HCT116 (cell line): ENCODE data around the gene SH3RF2. TPM values are rescaled to one million over a fixed set of nuclear protein-coding genes. Genes with fewer than 3 reads are reported as not detected.

Experiments
- ATAC-seq: fragments of 200-7000 bp; cut with Tn5 transposase; 2 replicates; pipeline ENCODE4 v1.9.1; 2020; ENCODE audit warnings: mild to moderate bottlenecking, moderate library complexity
- BruUV-seq: library from RNA; stranded (reverse); fragments of 400-500 nt; replicated peaks from 2 replicates; lab custom pipeline; 2021; lab: Mats Ljungman, UMichigan
- CTCF ChIA-PET: fragments of 300-600 bp; sonication (Branson Sonifier 250); formaldehyde crosslinking; loops from one replicate; lab custom pipeline; 2021; ENCODE audit warnings: antibody characterized with exemption; lab: Charles Lee
- POLR2A ChIA-PET: fragments of 300-600, 350-600 bp; sonication (Branson Sonifier 250); formaldehyde crosslinking; loops from one replicate; lab custom pipeline; 2021; ENCODE audit warnings: antibody characterized with exemption; lab: Charles Lee
- RAD21 ChIA-PET, 2 experiments: fragments of 300-600 bp; sonication (Branson Sonifier 250); formaldehyde crosslinking; loops; one replicate each; lab custom pipeline; 2023; ENCODE audit warnings: low total read pairs in 2 of 2; ENCODE audit not compliant: uncharacterized antibody in 2 of 2, unreplicated experiment in 2 of 2, low non-redundant PET in 1 of 2; lab: Charles Lee
- DNase-seq: peaks from one replicate; pipeline ENCODE4 v3.0.0-alpha.2; 2010; ENCODE audit warnings: low read depth, low spot score
- H2AFZ ChIP-seq: fragments of 200-600 bp; shearing (Covaris generic), sonication (generic); 2 replicates; pipeline ENCODE4 v1.6.1; 2017; ENCODE audit warnings: low read depth, mixed run types, mixed read lengths, antibody characterized with exemption, low read length; ENCODE audit not compliant: poor library complexity, severe bottlenecking
- H3K27ac ChIP-seq: 2 replicates; pipeline ENCODE4 v1.5.1; 2012; ENCODE audit warnings: low read depth, low read length
- H3K27me3 ChIP-seq: fragments of 200-600 bp; sonication (generic); 2 replicates; pipeline ENCODE4 v1.6.1; 2016; ENCODE audit warnings: mixed run types, low read length, mixed read lengths; ENCODE audit not compliant: insufficient read depth
- H3K36me3 ChIP-seq, 2 experiments: fragments of 200-500 bp in 1 of 2; fragments of 200-600 bp in 1 of 2; sonication (Bioruptor generic) in 1 of 2; sonication (generic) in 1 of 2; 2 replicates each; pipeline versions ENCODE4 v1.5.1 to v1.6.1; 2014 to 2016; ENCODE audit warnings: low read length in 2 of 2, inconsistent platforms in 1 of 2, mixed read lengths in 1 of 2, mixed run types in 1 of 2; ENCODE audit not compliant: insufficient read depth in 2 of 2, control insufficient read depth in 1 of 2
- H3K4me1 ChIP-seq, 2 experiments: fragments of 200-600 bp in 1 of 2; sonication (generic) in 1 of 2; 2 replicates each; pipeline versions ENCODE4 v1.5.1 to v1.6.1; 2012 to 2017; ENCODE audit warnings: low read length in 2 of 2, inconsistent platforms in 1 of 2, mild to moderate bottlenecking in 1 of 2, mixed read lengths in 1 of 2, mixed run types in 1 of 2, moderate library complexity in 1 of 2; ENCODE audit not compliant: insufficient read depth in 2 of 2, control insufficient read depth in 1 of 2
- H3K4me2 ChIP-seq: fragments of 200-600 bp; sonication (generic); 2 replicates; pipeline ENCODE4 v1.6.1; 2017; ENCODE audit warnings: mixed run types, low read length, mixed read lengths
- H3K4me3 ChIP-seq, 2 experiments: fragments of 200-600 bp in 1 of 2; sonication (generic) in 1 of 2; replicated peaks in 1 of 2; 2 replicates each; pipeline ENCODE4 v1.5.1; 2011 to 2016; ENCODE audit warnings: low read length in 2 of 2, control low read depth in 1 of 2, low read depth in 1 of 2, mild to moderate bottlenecking in 1 of 2, mixed read lengths in 1 of 2, mixed run types in 1 of 2
- H3K79me2 ChIP-seq: fragments of 200-600 bp; sonication (generic); 2 replicates; pipeline ENCODE4 v1.6.1; 2017; ENCODE audit warnings: mild to moderate bottlenecking, mixed run types, low read length, moderate library complexity, mixed read lengths; ENCODE audit not compliant: insufficient read depth
- H3K9ac ChIP-seq: fragments of 200-600 bp; sonication (generic); 2 replicates; pipeline ENCODE4 v1.6.1; 2016; ENCODE audit warnings: low read length, mixed read lengths
- H3K9me2 ChIP-seq: fragments of 200-600 bp; sonication (generic), shearing (Covaris generic); 2 replicates; pipeline ENCODE4 v1.6.1; 2017; ENCODE audit warnings: mixed run types, mild to moderate bottlenecking, moderate library complexity; ENCODE audit not compliant: insufficient read depth
- H3K9me3 ChIP-seq, 2 experiments: fragments of 200-500 bp in 1 of 2; fragments of 200-600 bp in 1 of 2; sonication (Bioruptor generic) in 1 of 2; sonication (generic) in 1 of 2; 2 replicates each; pipeline ENCODE4 v1.6.1; 2014 to 2017; ENCODE audit warnings: low read length in 2 of 2, mixed read lengths in 2 of 2, inconsistent platforms in 1 of 2, low read depth in 1 of 2, mild to moderate bottlenecking in 1 of 2, mixed run types in 1 of 2, moderate library complexity in 1 of 2; ENCODE audit not compliant: control insufficient read depth in 1 of 2, insufficient read depth in 1 of 2
- H4K20me1 ChIP-seq: fragments of 200-600 bp; sonication (generic), shearing (Covaris generic); 2 replicates; pipeline ENCODE4 v1.6.1; 2017; ENCODE audit warnings: mixed run types, mild to moderate bottlenecking, moderate library complexity; ENCODE audit not compliant: insufficient read depth
- CBX3 ChIP-seq: IDR thresholded peaks from 2 replicates; pipeline ENCODE4 v1.6.1; 2012; ENCODE audit warnings: low read depth
- EGR1 ChIP-seq: IDR thresholded peaks from 2 replicates; pipeline ENCODE4 v1.6.1; 2012; ENCODE audit warnings: low read depth
- ELF1 ChIP-seq: IDR thresholded peaks from 2 replicates; pipeline ENCODE4 v1.6.1; 2012; ENCODE audit warnings: low read depth, borderline replicate concordance
- EZH2phosphoT487 ChIP-seq: fragments of 200-600 bp; IDR thresholded peaks from 2 replicates; pipeline ENCODE4 v1.6.1; 2018; ENCODE audit warnings: antibody characterized with exemption, borderline replicate concordance
- JUND ChIP-seq: IDR thresholded peaks from 2 replicates; pipeline ENCODE4 v1.6.1; 2012
- MAX ChIP-seq: IDR thresholded peaks from 2 replicates; pipeline ENCODE4 v1.6.1; 2012
- POLR2A ChIP-seq: IDR thresholded peaks from 2 replicates; pipeline ENCODE4 v1.7.0; 2011; ENCODE audit warnings: borderline replicate concordance; ENCODE audit not compliant: insufficient read depth, insufficient read length; ENCODE audit errors: extremely low read depth
- POLR2AphosphoS5 ChIP-seq: IDR thresholded peaks from 2 replicates; pipeline ENCODE4 v1.6.1; 2011; ENCODE audit warnings: mild to moderate bottlenecking, low read depth, low read length, moderate library complexity
- RAD21 ChIP-seq: IDR thresholded peaks from 2 replicates; pipeline ENCODE4 v1.6.1; 2012; ENCODE audit warnings: low read depth, mild to moderate bottlenecking
- REST ChIP-seq: IDR thresholded peaks from 2 replicates; pipeline ENCODE4 v1.6.1; 2012; ENCODE audit warnings: low read depth
- SIN3A ChIP-seq: IDR thresholded peaks from 2 replicates; pipeline ENCODE4 v1.6.1; 2012; ENCODE audit warnings: low read depth
- SRF ChIP-seq: IDR thresholded peaks from 2 replicates; pipeline ENCODE4 v1.6.1; 2012; ENCODE audit warnings: low read depth
- TCF7L2 ChIP-seq: IDR thresholded peaks from 2 replicates; pipeline ENCODE4 v1.7.0; 2011; ENCODE audit warnings: borderline replicate concordance, inconsistent platforms; ENCODE audit not compliant: insufficient read depth, insufficient read length; ENCODE audit errors: extremely low read depth
- ZBTB33 ChIP-seq: IDR thresholded peaks from 2 replicates; pipeline ENCODE4 v1.6.1; 2011; ENCODE audit warnings: mild to moderate bottlenecking, low read length, moderate library complexity; ENCODE audit not compliant: insufficient replicate concordance; ENCODE audit errors: extremely low read depth
- intact Hi-C: fragments of 100-400 bp; cut with micrococcal nuclease; formaldehyde crosslinking; loops from 2 replicates; pipeline ENCODE4 v1.10.0; 2022
- total RNA-seq: library from RNA; stranded (reverse); gene quantifications from one replicate; pipeline ENCODE4 v1.2.1, GENCODE V29; 2021; ENCODE audit not compliant: unreplicated experiment

SH3RF2 gene
- total RNA-seq, 1 experiment from 2014 or later, result 14.3 TPM

GRCh38 chr5:146007989-146008388 lies 71.6 kb downstream of the SH3RF2 start:
- intact Hi-C loops, result no loop called here
- Histone ChIP-seq H3K79me2 (no peaks in the 10 kb centered on the region), H3K27me3 (no peaks in the 10 kb centered on the region), H3K27ac (no peak overlapping the region), H3K4me2 (no peak overlapping the region), H4K20me1 (no peaks in the 10 kb centered on the region), H3K4me1 (peaks cover 5 to 9% of the 10 kb centered on the region in 2 experiments; a peak in 3 of 4 replicates), H3K4me3 (no peak overlapping the region), H2AFZ (no peak overlapping the region), H3K9me3 (no peaks in the 10 kb centered on the region), H3K36me3 (no peaks in the 10 kb centered on the region), H3K9me2 (no peaks in the 10 kb centered on the region), H3K9ac (no peak overlapping the region)
- DNase-seq (no peak), ATAC-seq (no peak)
- CTCF ChIA-PET, result no interaction called here
- RAD21 ChIA-PET, result no interaction called here
- no TSS peak for BruUV-seq
- POLR2A ChIA-PET, result no interaction called here
- TF ChIP-seq ZBTB33 (no peak), POLR2AphosphoS5 (no peak)

GRCh38 chr5:146009020-146009419 lies 72.6 kb downstream of the SH3RF2 start:
- Histone ChIP-seq H3K4me3 (no peak overlapping the region), H3K9me3 (no peaks in the 10 kb centered on the region), H3K4me1 (peaks cover 5 to 9% of the 10 kb centered on the region in 2 experiments; a peak in 3 of 4 replicates), H3K27me3 (no peaks in the 10 kb centered on the region), H3K27ac (no peak overlapping the region), H3K4me2 (no peak overlapping the region), H4K20me1 (no peaks in the 10 kb centered on the region), H3K9ac (no peak overlapping the region), H3K79me2 (no peaks in the 10 kb centered on the region), H3K36me3 (no peaks in the 10 kb centered on the region), H3K9me2 (no peaks in the 10 kb centered on the region), H2AFZ (no peak overlapping the region)
- BruUV-seq, result no TSS peak
- no peak for DNase-seq
- CTCF ChIA-PET, result interaction anchor here (0.6 kb wide), 1 partner anchor 38 kb away, joined by 3 read pairs; no protein-coding TSS in a partner anchor
- ATAC-seq, result no peak
- POLR2A ChIA-PET, result no interaction called here
- RAD21 ChIA-PET, result no interaction called here
- intact Hi-C loops, result no loop called here
- TF ChIP-seq RAD21 (no peak), SRF (no peak), CBX3 (no peak), EGR1 (no peak), EZH2phosphoT487 (no peak), ELF1 (no peak), SIN3A (no peak), REST (no peak), TCF7L2 (no peak), JUND (no peak), POLR2A (no peak), MAX (no peak), POLR2AphosphoS5 (no peak)
